Liver (tissue), 3 donors: Measurements from ENCODE around the gene MNS1.

Experiments
- EGR1 ChIP-seq, 2 donors: IDR thresholded peaks; 2 replicates each; pipeline ENCODE4 v1.6.1; 2016 to 2018; ENCODE audit warnings: antibody characterized with exemption in 2 of 2, low read depth in 2 of 2
- GABPA ChIP-seq, 2 donors: IDR thresholded peaks in 1 of 2; conservative IDR thresholded peaks in 1 of 2; 2 replicates each; pipeline ENCODE4 v1.6.1; 2016; ENCODE audit warnings: antibody characterized with exemption in 2 of 2, mild to moderate bottlenecking in 1 of 2, moderate library complexity in 1 of 2
- JUND ChIP-seq, 2 donors: IDR thresholded peaks; 2 replicates each; pipeline ENCODE4 v1.6.1; 2016; ENCODE audit warnings: antibody characterized with exemption in 2 of 2
- NR2F2 ChIP-seq: IDR thresholded peaks from 2 replicates; pipeline ENCODE4 v1.6.1; 2016; ENCODE audit warnings: antibody characterized with exemption
- RAD21 ChIP-seq, 2 donors: IDR thresholded peaks; 2 replicates each; pipeline ENCODE4 v1.6.1; 2016; ENCODE audit warnings: antibody characterized with exemption in 2 of 2, mild to moderate bottlenecking in 2 of 2
- SP1 ChIP-seq: IDR thresholded peaks from 2 replicates; pipeline ENCODE4 v1.6.1; 2018; ENCODE audit warnings: antibody characterized with exemption, mild to moderate bottlenecking
- TAF1 ChIP-seq: conservative IDR thresholded peaks from 2 replicates; pipeline ENCODE4 v1.6.1; 2016; ENCODE audit warnings: antibody characterized with exemption, mild to moderate bottlenecking
- YY1 ChIP-seq: IDR thresholded peaks from 2 replicates; pipeline ENCODE4 v1.6.1; 2016; ENCODE audit warnings: antibody characterized with exemption, mild to moderate bottlenecking
- TF ChIP-seq, protein P1 (sequence below): fragments of 150-350 bp; IDR thresholded peaks from 2 replicates; pipeline ENCODE4 v1.5.1; 2017; ENCODE audit warnings: improper control_type of control experiment, low read depth, low read length; ENCODE audit not compliant: missing input control
- TF ChIP-seq, protein P2 (sequence below): IDR thresholded peaks from 2 replicates; pipeline ENCODE4 v1.6.1; 2016; ENCODE audit warnings: antibody characterized with exemption
- TF ChIP-seq, protein P3 (sequence below): IDR thresholded peaks from 2 replicates; pipeline ENCODE4 v1.6.1; 2016; ENCODE audit warnings: antibody characterized with exemption
- TF ChIP-seq, protein P4 (sequence below): IDR thresholded peaks from 2 replicates; pipeline ENCODE4 v1.6.1; 2016; ENCODE audit warnings: antibody characterized with exemption, mild to moderate bottlenecking
- donor health status: healthy.
- donor health status: healthy.

DNA sequence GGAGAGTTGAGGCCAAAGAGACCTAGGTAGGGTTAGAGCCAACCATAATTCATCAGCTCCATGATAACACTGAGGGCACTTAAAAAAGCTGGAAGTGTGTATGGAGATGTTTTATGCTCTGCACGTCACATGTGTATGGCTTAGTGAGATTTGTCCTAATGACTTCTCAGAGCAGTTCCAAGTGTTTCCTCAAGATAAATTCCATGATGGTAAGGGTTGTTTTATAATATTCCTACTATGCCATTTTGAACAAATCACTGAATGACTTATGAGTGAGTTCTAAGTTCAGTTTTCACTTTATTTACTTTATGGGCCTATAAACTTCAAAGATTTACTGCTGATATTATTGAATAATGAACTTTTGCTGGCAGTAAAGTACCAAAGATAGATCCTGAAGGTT is 71.7 kb downstream of the MNS1 start:
- TF ChIP-seq, protein P1, sequence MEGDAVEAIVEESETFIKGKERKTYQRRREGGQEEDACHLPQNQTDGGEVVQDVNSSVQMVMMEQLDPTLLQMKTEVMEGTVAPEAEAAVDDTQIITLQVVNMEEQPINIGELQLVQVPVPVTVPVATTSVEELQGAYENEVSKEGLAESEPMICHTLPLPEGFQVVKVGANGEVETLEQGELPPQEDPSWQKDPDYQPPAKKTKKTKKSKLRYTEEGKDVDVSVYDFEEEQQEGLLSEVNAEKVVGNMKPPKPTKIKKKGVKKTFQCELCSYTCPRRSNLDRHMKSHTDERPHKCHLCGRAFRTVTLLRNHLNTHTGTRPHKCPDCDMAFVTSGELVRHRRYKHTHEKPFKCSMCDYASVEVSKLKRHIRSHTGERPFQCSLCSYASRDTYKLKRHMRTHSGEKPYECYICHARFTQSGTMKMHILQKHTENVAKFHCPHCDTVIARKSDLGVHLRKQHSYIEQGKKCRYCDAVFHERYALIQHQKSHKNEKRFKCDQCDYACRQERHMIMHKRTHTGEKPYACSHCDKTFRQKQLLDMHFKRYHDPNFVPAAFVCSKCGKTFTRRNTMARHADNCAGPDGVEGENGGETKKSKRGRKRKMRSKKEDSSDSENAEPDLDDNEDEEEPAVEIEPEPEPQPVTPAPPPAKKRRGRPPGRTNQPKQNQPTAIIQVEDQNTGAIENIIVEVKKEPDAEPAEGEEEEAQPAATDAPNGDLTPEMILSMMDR = no peak
- TF ChIP-seq RAD21 (IDR thresholded peaks at IDR 0.05) (no peak), YY1 (no peak), SP1 (no peak), TAF1 (no peak), GABPA (IDR thresholded peaks at IDR 0.05 in 1 of 2, conservative IDR thresholded peaks at IDR 0.05 in 1 of 2) (no peak), JUND (IDR thresholded peaks at IDR 0.05) (no peak), EGR1 (IDR thresholded peaks at IDR 0.05; ENCODE audit: low read depth in 2 of 2) (no peak), NR2F2 (no peak)
- TF ChIP-seq, protein P2, sequence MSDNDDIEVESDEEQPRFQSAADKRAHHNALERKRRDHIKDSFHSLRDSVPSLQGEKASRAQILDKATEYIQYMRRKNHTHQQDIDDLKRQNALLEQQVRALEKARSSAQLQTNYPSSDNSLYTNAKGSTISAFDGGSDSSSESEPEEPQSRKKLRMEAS = no peak
- TF ChIP-seq, protein P3, sequence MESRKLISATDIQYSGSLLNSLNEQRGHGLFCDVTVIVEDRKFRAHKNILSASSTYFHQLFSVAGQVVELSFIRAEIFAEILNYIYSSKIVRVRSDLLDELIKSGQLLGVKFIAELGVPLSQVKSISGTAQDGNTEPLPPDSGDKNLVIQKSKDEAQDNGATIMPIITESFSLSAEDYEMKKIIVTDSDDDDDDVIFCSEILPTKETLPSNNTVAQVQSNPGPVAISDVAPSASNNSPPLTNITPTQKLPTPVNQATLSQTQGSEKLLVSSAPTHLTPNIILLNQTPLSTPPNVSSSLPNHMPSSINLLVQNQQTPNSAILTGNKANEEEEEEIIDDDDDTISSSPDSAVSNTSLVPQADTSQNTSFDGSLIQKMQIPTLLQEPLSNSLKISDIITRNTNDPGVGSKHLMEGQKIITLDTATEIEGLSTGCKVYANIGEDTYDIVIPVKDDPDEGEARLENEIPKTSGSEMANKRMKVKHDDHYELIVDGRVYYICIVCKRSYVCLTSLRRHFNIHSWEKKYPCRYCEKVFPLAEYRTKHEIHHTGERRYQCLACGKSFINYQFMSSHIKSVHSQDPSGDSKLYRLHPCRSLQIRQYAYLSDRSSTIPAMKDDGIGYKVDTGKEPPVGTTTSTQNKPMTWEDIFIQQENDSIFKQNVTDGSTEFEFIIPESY = no peak
- TF ChIP-seq, protein P4, sequence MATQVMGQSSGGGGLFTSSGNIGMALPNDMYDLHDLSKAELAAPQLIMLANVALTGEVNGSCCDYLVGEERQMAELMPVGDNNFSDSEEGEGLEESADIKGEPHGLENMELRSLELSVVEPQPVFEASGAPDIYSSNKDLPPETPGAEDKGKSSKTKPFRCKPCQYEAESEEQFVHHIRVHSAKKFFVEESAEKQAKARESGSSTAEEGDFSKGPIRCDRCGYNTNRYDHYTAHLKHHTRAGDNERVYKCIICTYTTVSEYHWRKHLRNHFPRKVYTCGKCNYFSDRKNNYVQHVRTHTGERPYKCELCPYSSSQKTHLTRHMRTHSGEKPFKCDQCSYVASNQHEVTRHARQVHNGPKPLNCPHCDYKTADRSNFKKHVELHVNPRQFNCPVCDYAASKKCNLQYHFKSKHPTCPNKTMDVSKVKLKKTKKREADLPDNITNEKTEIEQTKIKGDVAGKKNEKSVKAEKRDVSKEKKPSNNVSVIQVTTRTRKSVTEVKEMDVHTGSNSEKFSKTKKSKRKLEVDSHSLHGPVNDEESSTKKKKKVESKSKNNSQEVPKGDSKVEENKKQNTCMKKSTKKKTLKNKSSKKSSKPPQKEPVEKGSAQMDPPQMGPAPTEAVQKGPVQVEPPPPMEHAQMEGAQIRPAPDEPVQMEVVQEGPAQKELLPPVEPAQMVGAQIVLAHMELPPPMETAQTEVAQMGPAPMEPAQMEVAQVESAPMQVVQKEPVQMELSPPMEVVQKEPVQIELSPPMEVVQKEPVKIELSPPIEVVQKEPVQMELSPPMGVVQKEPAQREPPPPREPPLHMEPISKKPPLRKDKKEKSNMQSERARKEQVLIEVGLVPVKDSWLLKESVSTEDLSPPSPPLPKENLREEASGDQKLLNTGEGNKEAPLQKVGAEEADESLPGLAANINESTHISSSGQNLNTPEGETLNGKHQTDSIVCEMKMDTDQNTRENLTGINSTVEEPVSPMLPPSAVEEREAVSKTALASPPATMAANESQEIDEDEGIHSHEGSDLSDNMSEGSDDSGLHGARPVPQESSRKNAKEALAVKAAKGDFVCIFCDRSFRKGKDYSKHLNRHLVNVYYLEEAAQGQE = no peak
